HepG2 (cell line): ENCODE measurements around the gene ANKRD11. TPM values are rescaled to one million over a fixed set of nuclear protein-coding genes. Genes with fewer than 3 reads are reported as not detected.
A peak's percentile ranks its signal among the peaks of the same experiment; 100 is the strongest.

Experiments used
- ATM ChIP-seq: fragments of 450-650 bp; IDR thresholded peaks from 2 replicates; pipeline ENCODE4 v1.7.1; 2017; ENCODE audit warnings: mild to moderate bottlenecking, borderline replicate concordance
- CEBPB ChIP-seq: IDR thresholded peaks from 2 replicates; pipeline ENCODE4 v1.6.1; 2011; ENCODE audit warnings: low read depth, low read length, improper control_type of control experiment, borderline replicate concordance
- CEBPZ ChIP-seq: IDR thresholded peaks from 2 replicates; pipeline ENCODE4 v1.6.1; 2012; ENCODE audit warnings: low read length, improper control_type of control experiment
- HES4 ChIP-seq: sonication (generic); formaldehyde crosslinking; IDR thresholded peaks from 2 replicates; pipeline ENCODE4 v1.9.0; 2021; ENCODE audit warnings: mild to moderate bottlenecking, missing genetic modification reagents, borderline replicate concordance
- HMG20A ChIP-seq: IDR thresholded peaks from 2 replicates; pipeline ENCODE4 v1.6.1; 2016; ENCODE audit warnings: borderline replicate concordance
- JUND ChIP-seq: sonication (generic); formaldehyde crosslinking; IDR thresholded peaks from 2 replicates; pipeline ENCODE4 v1.8.0; 2022; ENCODE audit warnings: mild to moderate bottlenecking, missing genetic modification reagents
- KLF13 ChIP-seq: sonication (generic); formaldehyde crosslinking; IDR thresholded peaks from 2 replicates; pipeline ENCODE4 v1.4.0; 2020; ENCODE audit warnings: mild to moderate bottlenecking, missing genetic modification reagents
- MIXL1 ChIP-seq: IDR thresholded peaks from 2 replicates; pipeline ENCODE4 v1.6.1; 2016
- NFE2L1 ChIP-seq: sonication (generic); formaldehyde crosslinking; IDR thresholded peaks from 2 replicates; pipeline ENCODE4 v1.4.0; 2020; ENCODE audit warnings: missing genetic modification reagents, mild to moderate bottlenecking, borderline replicate concordance
- PAF1 ChIP-seq: IDR thresholded peaks from 2 replicates; pipeline ENCODE4 v1.6.1; 2016; ENCODE audit warnings: missing genetic modification reagents, missing compliant biosample characterization
- WIZ ChIP-seq: sonication (generic); formaldehyde crosslinking; IDR thresholded peaks from 2 replicates; pipeline ENCODE4 v1.5.1; 2020; ENCODE audit warnings: mild to moderate bottlenecking, missing genetic modification reagents
- ZBTB26 ChIP-seq: IDR thresholded peaks from 2 replicates; pipeline ENCODE4 v1.6.1; 2016; ENCODE audit warnings: missing compliant biosample characterization, missing genetic modification reagents, borderline replicate concordance
- ZFP41 ChIP-seq: sonication (generic); formaldehyde crosslinking; IDR thresholded peaks from 2 replicates; pipeline ENCODE4 v1.4.0; 2020; ENCODE audit warnings: mild to moderate bottlenecking, missing genetic modification reagents, borderline replicate concordance
- ZNF121 ChIP-seq: sonication (generic); formaldehyde crosslinking; IDR thresholded peaks from 2 replicates; pipeline ENCODE4 v1.5.0; 2020; ENCODE audit warnings: mild to moderate bottlenecking, missing genetic modification reagents
- ZNF414 ChIP-seq: sonication (generic); formaldehyde crosslinking; IDR thresholded peaks from 2 replicates; pipeline ENCODE4 v1.5.0; 2020; ENCODE audit warnings: missing genetic modification reagents
- ZSCAN9 ChIP-seq: IDR thresholded peaks from 2 replicates; pipeline ENCODE4 v1.6.1; 2016; ENCODE audit warnings: borderline replicate concordance
- polyA plus RNA-seq, 8 experiments: library from polyadenylated mRNA; depleted of rRNA in 3 of 8; stranded (reverse) in 7 of 8; unstranded in 1 of 8; fragments of >200 nt; fragmentation: Illumina TruSeq in 4 of 8; extraction: Trizol in 4 of 8; gene quantifications; 2 replicates each; pipeline versions ENCODE4 v1.2.1 to v1.2.3, GENCODE V29; 2011 to 2016; ENCODE audit warnings: low read depth in 4 of 8, missing spikeins in 1 of 8, mixed read lengths in 1 of 8; ENCODE audit not compliant: insufficient read depth in 1 of 8
- total RNA-seq, 5 experiments: library from RNA; depleted of rRNA; stranded (reverse); fragments of >200 nt; fragmentation: Illumina TruSeq; extraction: Trizol; gene quantifications; 2 replicates each; pipeline ENCODE4 v1.2.3, GENCODE V29; 2016; ENCODE audit warnings: low read depth in 1 of 5
- TF ChIP-seq, protein P1 (sequence below): sonication (generic); formaldehyde crosslinking; IDR thresholded peaks from 2 replicates; pipeline ENCODE4 v1.8.0; 2022; ENCODE audit warnings: mild to moderate bottlenecking, missing genetic modification reagents; ENCODE audit not compliant: insufficient replicate concordance
- TF ChIP-seq, protein P2 (sequence below): sonication (generic); formaldehyde crosslinking; IDR thresholded peaks from 2 replicates; pipeline ENCODE4 v1.4.0; 2020; ENCODE audit warnings: missing genetic modification reagents

Gene ANKRD11
- total and polyA plus RNA-seq, 2 of the 13 experiments (the other 11 are each of a cell fraction or from before 2014, with no cell fraction given) = 21.4 to 38.4 TPM

GRCh38 chr16:89246903-89247733, 243.2 kb downstream of the ANKRD11 start (continued):
- TF ChIP-seq, protein P1, sequence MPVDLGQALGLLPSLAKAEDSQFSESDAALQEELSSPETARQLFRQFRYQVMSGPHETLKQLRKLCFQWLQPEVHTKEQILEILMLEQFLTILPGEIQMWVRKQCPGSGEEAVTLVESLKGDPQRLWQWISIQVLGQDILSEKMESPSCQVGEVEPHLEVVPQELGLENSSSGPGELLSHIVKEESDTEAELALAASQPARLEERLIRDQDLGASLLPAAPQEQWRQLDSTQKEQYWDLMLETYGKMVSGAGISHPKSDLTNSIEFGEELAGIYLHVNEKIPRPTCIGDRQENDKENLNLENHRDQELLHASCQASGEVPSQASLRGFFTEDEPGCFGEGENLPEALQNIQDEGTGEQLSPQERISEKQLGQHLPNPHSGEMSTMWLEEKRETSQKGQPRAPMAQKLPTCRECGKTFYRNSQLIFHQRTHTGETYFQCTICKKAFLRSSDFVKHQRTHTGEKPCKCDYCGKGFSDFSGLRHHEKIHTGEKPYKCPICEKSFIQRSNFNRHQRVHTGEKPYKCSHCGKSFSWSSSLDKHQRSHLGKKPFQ = peak; percentile 71
- TF ChIP-seq ZSCAN9 (CRISPR knock-in tag) (no peak; the same call in 1 of the 2 replicates), ZNF414 (CRISPR knock-in tag) (peak; percentile 15; the same call in 1 of the 2 replicates), HES4 (CRISPR knock-in tag) (0 out of 2 replicates have a peak, but pooled peaks have one; percentile 43), CEBPZ (no peak), ZBTB26 (CRISPR knock-in tag) (no peak; the same call in 1 of the 2 replicates), ATM (no peak), WIZ (peak; percentile 91), CEBPB (no peak), NFE2L1 (CRISPR knock-in tag) (peak; percentile 73; the same call in 1 of the 2 replicates), HMG20A (CRISPR knock-in tag) (no peak), ZFP41 (CRISPR knock-in tag) (no peak), PAF1 (no peak), ZNF121 (CRISPR knock-in tag) (0 out of 2 replicates have a peak, but pooled peaks have one; percentile 24), KLF13 (no peak; the same call in 1 of the 2 replicates), MIXL1 (CRISPR knock-in tag) (no peak; the same call in 1 of the 2 replicates), JUND (CRISPR knock-in tag) (peak; percentile 36; the same call in 1 of the 2 replicates)
- TF ChIP-seq, protein P2, sequence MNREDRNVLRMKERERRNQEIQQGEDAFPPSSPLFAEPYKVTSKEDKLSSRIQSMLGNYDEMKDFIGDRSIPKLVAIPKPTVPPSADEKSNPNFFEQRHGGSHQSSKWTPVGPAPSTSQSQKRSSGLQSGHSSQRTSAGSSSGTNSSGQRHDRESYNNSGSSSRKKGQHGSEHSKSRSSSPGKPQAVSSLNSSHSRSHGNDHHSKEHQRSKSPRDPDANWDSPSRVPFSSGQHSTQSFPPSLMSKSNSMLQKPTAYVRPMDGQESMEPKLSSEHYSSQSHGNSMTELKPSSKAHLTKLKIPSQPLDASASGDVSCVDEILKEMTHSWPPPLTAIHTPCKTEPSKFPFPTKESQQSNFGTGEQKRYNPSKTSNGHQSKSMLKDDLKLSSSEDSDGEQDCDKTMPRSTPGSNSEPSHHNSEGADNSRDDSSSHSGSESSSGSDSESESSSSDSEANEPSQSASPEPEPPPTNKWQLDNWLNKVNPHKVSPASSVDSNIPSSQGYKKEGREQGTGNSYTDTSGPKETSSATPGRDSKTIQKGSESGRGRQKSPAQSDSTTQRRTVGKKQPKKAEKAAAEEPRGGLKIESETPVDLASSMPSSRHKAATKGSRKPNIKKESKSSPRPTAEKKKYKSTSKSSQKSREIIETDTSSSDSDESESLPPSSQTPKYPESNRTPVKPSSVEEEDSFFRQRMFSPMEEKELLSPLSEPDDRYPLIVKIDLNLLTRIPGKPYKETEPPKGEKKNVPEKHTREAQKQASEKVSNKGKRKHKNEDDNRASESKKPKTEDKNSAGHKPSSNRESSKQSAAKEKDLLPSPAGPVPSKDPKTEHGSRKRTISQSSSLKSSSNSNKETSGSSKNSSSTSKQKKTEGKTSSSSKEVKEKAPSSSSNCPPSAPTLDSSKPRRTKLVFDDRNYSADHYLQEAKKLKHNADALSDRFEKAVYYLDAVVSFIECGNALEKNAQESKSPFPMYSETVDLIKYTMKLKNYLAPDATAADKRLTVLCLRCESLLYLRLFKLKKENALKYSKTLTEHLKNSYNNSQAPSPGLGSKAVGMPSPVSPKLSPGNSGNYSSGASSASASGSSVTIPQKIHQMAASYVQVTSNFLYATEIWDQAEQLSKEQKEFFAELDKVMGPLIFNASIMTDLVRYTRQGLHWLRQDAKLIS = no peak
